ENCODE data around the gene ZDHHC1.

Gene ZDHHC1

GRCh38 chr16:67449336-67449735, 33.1 kb upstream of the ZDHHC1 start:
- no peak overlapping the region for H3K4me3 ChIP-seq (ENCODE audit: control insufficient read depth, low read depth, low read length)
- no peak for DNase-seq (ENCODE audit: low read depth)
- no peak for TF ChIP-seq CTCF (IDR thresholded peaks at IDR 0.05; ENCODE audit: control insufficient read depth, insufficient read depth, low read depth, low read length, missing control alignments)

GRCh38 chr16:67448580-67448979, 32.3 kb upstream of the ZDHHC1 start:
- no peak for DNase-seq (ENCODE audit: low read depth)
- no peak overlapping the region for H3K4me3 ChIP-seq (ENCODE audit: control insufficient read depth, low read depth, low read length)
- no peak for TF ChIP-seq CTCF (IDR thresholded peaks at IDR 0.05; ENCODE audit: control insufficient read depth, insufficient read depth, low read depth, low read length, missing control alignments)

GRCh38 chr16:67447508-67448076, 31.3 kb upstream of the ZDHHC1 start:
- TF ChIP-seq CTCF (IDR thresholded peaks at IDR 0.05; ENCODE audit: control insufficient read depth, insufficient read depth, low read depth, low read length, missing control alignments): peak; percentile 56
- no peak for DNase-seq (ENCODE audit: low read depth)
- no peak overlapping the region for H3K4me3 ChIP-seq (ENCODE audit: control insufficient read depth, low read depth, low read length)

- no peak for TF ChIP-seq CTCF (IDR thresholded peaks at IDR 0.05; ENCODE audit: control insufficient read depth, insufficient read depth, low read depth, low read length, missing control alignments)
- H3K4me3 ChIP-seq (ENCODE audit: control insufficient read depth, low read depth, low read length): no peak overlapping the region
- no peak for DNase-seq (ENCODE audit: low read depth)
These were observed 30.8 kb upstream of the ZDHHC1 start for GRCh38 chr16:67446968-67447507.

GRCh38 chr16:67445913-67446907, 29.9 kb upstream of the ZDHHC1 start:
- H3K4me3 ChIP-seq (ENCODE audit: control insufficient read depth, low read depth, low read length): no peak overlapping the region
- TF ChIP-seq CTCF (IDR thresholded peaks at IDR 0.05; ENCODE audit: control insufficient read depth, insufficient read depth, low read depth, low read length, missing control alignments): no peak
- DNase-seq (ENCODE audit: low read depth): no peak

- no peak for TF ChIP-seq CTCF (IDR thresholded peaks at IDR 0.05; ENCODE audit: control insufficient read depth, insufficient read depth, low read depth, low read length, missing control alignments)
- no peak overlapping the region for H3K4me3 ChIP-seq (ENCODE audit: control insufficient read depth, low read depth, low read length)
- no peak for DNase-seq (ENCODE audit: low read depth)
These were observed 29.2 kb upstream of the ZDHHC1 start for GRCh38 chr16:67445441-67445912.

Data from AG09309 (cell line).